ENCODE results near the gene ADGRB3.

The ADGRB3 gene

DNA sequence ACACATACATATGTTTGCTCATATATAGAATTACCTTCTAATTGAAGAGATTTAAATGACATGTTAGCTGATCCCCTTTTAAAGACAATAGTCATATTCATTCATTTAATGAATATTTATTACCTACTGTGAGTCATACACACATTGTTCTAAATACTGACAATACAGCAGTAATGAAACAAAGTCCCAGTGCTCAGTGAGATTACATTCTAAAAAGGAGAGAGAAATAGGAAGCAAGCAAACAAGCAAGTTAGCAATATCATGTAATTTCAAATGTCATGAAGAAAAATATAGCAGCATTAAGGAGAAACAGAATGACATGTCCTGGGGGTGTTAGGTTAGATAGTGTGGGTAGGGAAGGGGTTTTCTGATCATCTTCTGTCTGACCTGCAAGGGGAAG, 136.3 kb downstream of the ADGRB3 start:
- TF ChIP-seq FOXM1 (IDR thresholded peaks at IDR 0.05; ENCODE audit: borderline replicate concordance, low read depth) (no peak), TCF12 (IDR thresholded peaks at IDR 0.05; ENCODE audit: low read depth) (no peak), EP300 (IDR thresholded peaks at IDR 0.05; ENCODE audit: borderline replicate concordance) (no peak), REST (IDR thresholded peaks at IDR 0.05; ENCODE audit: low read depth) (no peak), TAF1 (IDR thresholded peaks at IDR 0.05; ENCODE audit: low read depth) (no peak), RAD21 (IDR thresholded peaks at IDR 0.05; ENCODE audit: low read depth) (no peak), CEBPB (IDR thresholded peaks at IDR 0.05) (no peak), NFIC (IDR thresholded peaks at IDR 0.05) (no peak), CREB1 (IDR thresholded peaks at IDR 0.05; ENCODE audit: low read depth) (no peak), USF1 (IDR thresholded peaks at IDR 0.05) (no peak), YY1 (IDR thresholded peaks at IDR 0.05; ENCODE audit: low read depth) (no peak), ZBTB7A (IDR thresholded peaks at IDR 0.05; ENCODE audit: low read depth) (no peak), TEAD4 (IDR thresholded peaks at IDR 0.05) (no peak), EGR1 (IDR thresholded peaks at IDR 0.05) (no peak)
- TF ChIP-seq, protein P1, sequence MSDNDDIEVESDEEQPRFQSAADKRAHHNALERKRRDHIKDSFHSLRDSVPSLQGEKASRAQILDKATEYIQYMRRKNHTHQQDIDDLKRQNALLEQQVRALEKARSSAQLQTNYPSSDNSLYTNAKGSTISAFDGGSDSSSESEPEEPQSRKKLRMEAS (IDR thresholded peaks at IDR 0.05) = no peak

DNA sequence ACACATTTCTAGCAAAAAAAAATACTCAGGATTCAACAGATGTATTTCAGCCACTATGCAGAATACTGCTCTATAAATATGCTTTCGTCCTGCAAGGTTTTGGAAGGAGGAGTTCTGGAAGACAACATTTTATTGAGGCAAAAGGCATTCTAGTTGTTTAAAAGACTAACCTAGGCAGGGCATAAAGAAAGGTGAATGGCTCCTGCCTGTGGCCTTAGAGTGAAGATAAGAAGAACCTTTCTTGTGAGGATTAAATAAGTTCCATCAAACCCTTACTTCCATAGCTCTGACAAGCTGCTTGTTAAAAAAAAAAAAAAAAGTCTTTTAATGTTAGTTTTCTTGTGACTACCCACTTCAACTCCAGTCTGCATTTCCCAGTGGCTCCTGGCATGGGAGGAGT, 139.8 kb downstream of the ADGRB3 start:
- TF ChIP-seq, protein P1 (IDR thresholded peaks at IDR 0.05) = no peak
- TF ChIP-seq YY1 (IDR thresholded peaks at IDR 0.05; ENCODE audit: low read depth) = no peak
- TF ChIP-seq FOXM1 (IDR thresholded peaks at IDR 0.05; ENCODE audit: borderline replicate concordance, low read depth) = no peak
- TF ChIP-seq ZBTB7A (IDR thresholded peaks at IDR 0.05; ENCODE audit: low read depth) = no peak
- TF ChIP-seq NFIC (IDR thresholded peaks at IDR 0.05) = no peak
- no peak for TF ChIP-seq TCF12 (IDR thresholded peaks at IDR 0.05; ENCODE audit: low read depth)
- no peak for TF ChIP-seq CEBPB (IDR thresholded peaks at IDR 0.05)
- no peak for TF ChIP-seq REST (IDR thresholded peaks at IDR 0.05; ENCODE audit: low read depth)
- no peak for TF ChIP-seq RAD21 (IDR thresholded peaks at IDR 0.05; ENCODE audit: low read depth)
- TF ChIP-seq TAF1 (IDR thresholded peaks at IDR 0.05; ENCODE audit: low read depth) = no peak

GRCh38 chr6:68776354-68776753, 141.3 kb downstream of the ADGRB3 start:
- no peak for TF ChIP-seq TAF1 (IDR thresholded peaks at IDR 0.05; ENCODE audit: low read depth)
- no peak for TF ChIP-seq FOXM1 (IDR thresholded peaks at IDR 0.05; ENCODE audit: borderline replicate concordance, low read depth)
- no peak for TF ChIP-seq TCF12 (IDR thresholded peaks at IDR 0.05; ENCODE audit: low read depth)
- TF ChIP-seq EP300 (IDR thresholded peaks at IDR 0.05; ENCODE audit: borderline replicate concordance) = no peak
- TF ChIP-seq USF1 (IDR thresholded peaks at IDR 0.05) = no peak
- TF ChIP-seq CREB1 (IDR thresholded peaks at IDR 0.05; ENCODE audit: low read depth) = no peak
- no peak for TF ChIP-seq YY1 (IDR thresholded peaks at IDR 0.05; ENCODE audit: low read depth)
- TF ChIP-seq EGR1 (IDR thresholded peaks at IDR 0.05) = no peak
- no peak for TF ChIP-seq REST (IDR thresholded peaks at IDR 0.05; ENCODE audit: low read depth)
- TF ChIP-seq, protein P1 (IDR thresholded peaks at IDR 0.05) = no peak
- no peak for TF ChIP-seq ZBTB7A (IDR thresholded peaks at IDR 0.05; ENCODE audit: low read depth)
- TF ChIP-seq RAD21 (IDR thresholded peaks at IDR 0.05; ENCODE audit: low read depth) = no peak
- TF ChIP-seq CEBPB (IDR thresholded peaks at IDR 0.05) = no peak
- no peak for TF ChIP-seq NFIC (IDR thresholded peaks at IDR 0.05)
- no peak for TF ChIP-seq TEAD4 (IDR thresholded peaks at IDR 0.05)

GRCh38 chr6:68777956-68778355, 142.9 kb downstream of the ADGRB3 start:
- no peak for TF ChIP-seq YY1 (IDR thresholded peaks at IDR 0.05; ENCODE audit: low read depth)
- TF ChIP-seq NFIC (IDR thresholded peaks at IDR 0.05) = no peak
- no peak for TF ChIP-seq REST (IDR thresholded peaks at IDR 0.05; ENCODE audit: low read depth)
- no peak for TF ChIP-seq EGR1 (IDR thresholded peaks at IDR 0.05)
- no peak for TF ChIP-seq RAD21 (IDR thresholded peaks at IDR 0.05; ENCODE audit: low read depth)

All from Ishikawa (cell line).